Gastroesophageal sphincter (tissue), 4 donors: ENCODE data around the gene SSBP2. TPM values are rescaled to one million over a fixed set of nuclear protein-coding genes. Genes with fewer than 3 reads are reported as not detected.

ENCODE experiments used
- ATAC-seq: fragments of 150-250 bp; one replicate; pipeline ENCODE4 v1.9.1; 2016; ENCODE audit warnings: mild to moderate bottlenecking, moderate library complexity
- H3K27ac ChIP-seq, 4 donors: fragments of 200-600 bp; sonication (generic) in 3 of 4; 1 replicate in 3 of 4; 2 replicates in 1 of 4; pipeline ENCODE4 v1.5.1; 2016 to 2019
- H3K27me3 ChIP-seq: fragments of 200-600 bp; sonication (generic); one replicate; pipeline ENCODE4 v1.5.1; 2019
- H3K36me3 ChIP-seq, 2 donors: fragments of 200-600 bp; sonication (generic); one replicate each; pipeline ENCODE4 v1.5.1; 2019; ENCODE audit warnings: control low read depth in 1 of 2
- H3K4me1 ChIP-seq, 3 donors: fragments of 200-600 bp; sonication (generic); 1 replicate in 2 of 3; 2 replicates in 1 of 3; pipeline ENCODE4 v1.5.1; 2016 to 2019; ENCODE audit warnings: control low read depth in 2 of 3
- H3K4me3 ChIP-seq, 2 donors: fragments of 200-600 bp; sonication (generic); one replicate each; pipeline ENCODE4 v1.5.1; 2019; ENCODE audit warnings: mild to moderate bottlenecking in 1 of 2, moderate library complexity in 1 of 2
- H3K9me3 ChIP-seq, 3 donors: fragments of 200-600 bp; sonication (generic); one replicate each; pipeline ENCODE4 v1.5.1; 2017 to 2019; ENCODE audit warnings: control low read depth in 2 of 3
- CTCF ChIP-seq, 4 experiments: fragments of 200-600 bp in 2 of 4; fragments of 450-650 bp in 2 of 4; sonication (generic) in 1 of 4; IDR thresholded peaks; one replicate each; pipeline ENCODE4 v1.5.1; 2017 to 2019; ENCODE audit warnings: antibody characterized with exemption in 4 of 4, mild to moderate bottlenecking in 2 of 4, moderate library complexity in 2 of 4
- EP300 ChIP-seq: sonication (generic); formaldehyde crosslinking; IDR thresholded peaks from one replicate; pipeline ENCODE4 v1.6.1; 2017; ENCODE audit warnings: antibody characterized with exemption, mild to moderate bottlenecking
- POLR2A ChIP-seq, 2 donors: fragments of 450-650 bp; IDR thresholded peaks; one replicate each; pipeline ENCODE4 v1.6.1; 2017; ENCODE audit warnings: antibody characterized with exemption in 2 of 2, mild to moderate bottlenecking in 2 of 2, moderate library complexity in 1 of 2
- POLR2AphosphoS5 ChIP-seq: sonication (generic); formaldehyde crosslinking; IDR thresholded peaks from one replicate; pipeline ENCODE4 v1.6.1; 2017; ENCODE audit warnings: antibody characterized with exemption
- WGBS, 2 donors: methylation state at CpG; one replicate each; pipeline ENCODE4 v1.1.5; 2018; ENCODE audit warnings: low coverage in 1 of 2; 5-methylcytosine and 5-hydroxymethylcytosine counted together
- total RNA-seq, 4 donors: library from RNA; depleted of rRNA; stranded (reverse); fragments of >200 nt; gene quantifications; one replicate each; pipeline ENCODE4 v1.1.0, GENCODE V29; 2016

The SSBP2 gene
- total RNA-seq, 4 donors from 2014 or later = 61.3 to 138 (median 79.5) TPM

- WGBS, 2 donors = 87% methylated on average over 3 to 6 of the region's 6 CpGs
- H3K4me1 ChIP-seq = peaks cover 0 to 6% (median 0%) of the 10 kb centered on the region in 3 donors
- no peaks in the 10 kb centered on the region for H3K27me3 ChIP-seq
- ATAC-seq = no peak
- peaks cover 0 to 5% of the 10 kb centered on the region in 2 donors for H3K36me3 ChIP-seq
- no peak overlapping the region for H3K27ac ChIP-seq
- H3K9me3 ChIP-seq = peaks cover 0 to 11% (median 0%) of the 10 kb centered on the region in 3 donors
- H3K4me3 ChIP-seq = no peak overlapping the region
- TF ChIP-seq CTCF (IDR thresholded peaks at IDR 0.05) (no peak), EP300 (no peak), POLR2AphosphoS5 (no peak), POLR2A (IDR thresholded peaks at IDR 0.05) (no peak)
Observed at GRCh38 chr5:81590498-81591384, 160.2 kb downstream of the SSBP2 start.

GRCh38 chr5:81579262-81579924 is 171.5 kb downstream of the SSBP2 start:
- no peaks in the 10 kb centered on the region for H3K9me3 ChIP-seq
- whole genome bisulfite sequencing, 2 donors = 50% methylated on average over 1 of the region's 1 CpG
- no peaks in the 10 kb centered on the region for H3K36me3 ChIP-seq
- no peak overlapping the region for H3K27ac ChIP-seq
- peaks cover 0 to 9% (median 0%) of the 10 kb centered on the region in 3 donors for H3K4me1 ChIP-seq
- ATAC-seq = no peak
- H3K4me3 ChIP-seq = no peak overlapping the region
- no peak for TF ChIP-seq EP300
- no peak for TF ChIP-seq POLR2A (IDR thresholded peaks at IDR 0.05)
- TF ChIP-seq CTCF (IDR thresholded peaks at IDR 0.05) = no peak
- TF ChIP-seq POLR2AphosphoS5 = no peak
- H3K27me3 ChIP-seq = no peaks in the 10 kb centered on the region

- H3K27ac ChIP-seq = no peak overlapping the region
- H3K4me1 ChIP-seq = peaks cover 0 to 16% (median 0%) of the 10 kb centered on the region in 3 donors
- no peak overlapping the region for H3K4me3 ChIP-seq
- TF ChIP-seq CTCF (IDR thresholded peaks at IDR 0.05) = no peak
- TF ChIP-seq POLR2A (IDR thresholded peaks at IDR 0.05) = no peak
- no peak for TF ChIP-seq EP300
- no peak for TF ChIP-seq POLR2AphosphoS5
- no peak for ATAC-seq
- H3K9me3 ChIP-seq = no peaks in the 10 kb centered on the region
- H3K36me3 ChIP-seq = no peaks in the 10 kb centered on the region
- 79 to 88% methylated on average over 3 of the region's 3 CpGs for WGBS, 2 donors
- H3K27me3 ChIP-seq = no peaks in the 10 kb centered on the region
Observed at GRCh38 chr5:81577091-81577490, 173.8 kb downstream of the SSBP2 start.

GRCh38 chr5:81575924-81576323 is 175.0 kb downstream of the SSBP2 start:
- H3K4me1 ChIP-seq = peaks cover 0 to 24% (median 4%) of the 10 kb centered on the region in 3 donors
- TF ChIP-seq CTCF (IDR thresholded peaks at IDR 0.05) (no peak), POLR2AphosphoS5 (no peak), POLR2A (IDR thresholded peaks at IDR 0.05) (no peak), EP300 (no peak)
- no peaks in the 10 kb centered on the region for H3K27me3 ChIP-seq
- H3K36me3 ChIP-seq = no peaks in the 10 kb centered on the region
- 90 to 100% methylated on average over 1 of the region's 1 CpG for WGBS, 2 donors
- no peak for ATAC-seq
- H3K4me3 ChIP-seq = no peak overlapping the region
- H3K27ac ChIP-seq = no peak overlapping the region
- H3K9me3 ChIP-seq = no peaks in the 10 kb centered on the region
